ENCODE measurements around the gene PRMT1. TPM values are rescaled to one million over a fixed set of nuclear protein-coding genes. Genes with fewer than 3 reads are reported as not detected.
"Not testable (repeated sequence)": the region's sequence is repeated elsewhere in the genome, so short reads cannot be mapped to it uniquely, and the experiment has no call there.

The PRMT1 gene
- total RNA-seq, 4 donors from 2014 or later, result 102 to 191 (median 144) TPM

DNA sequence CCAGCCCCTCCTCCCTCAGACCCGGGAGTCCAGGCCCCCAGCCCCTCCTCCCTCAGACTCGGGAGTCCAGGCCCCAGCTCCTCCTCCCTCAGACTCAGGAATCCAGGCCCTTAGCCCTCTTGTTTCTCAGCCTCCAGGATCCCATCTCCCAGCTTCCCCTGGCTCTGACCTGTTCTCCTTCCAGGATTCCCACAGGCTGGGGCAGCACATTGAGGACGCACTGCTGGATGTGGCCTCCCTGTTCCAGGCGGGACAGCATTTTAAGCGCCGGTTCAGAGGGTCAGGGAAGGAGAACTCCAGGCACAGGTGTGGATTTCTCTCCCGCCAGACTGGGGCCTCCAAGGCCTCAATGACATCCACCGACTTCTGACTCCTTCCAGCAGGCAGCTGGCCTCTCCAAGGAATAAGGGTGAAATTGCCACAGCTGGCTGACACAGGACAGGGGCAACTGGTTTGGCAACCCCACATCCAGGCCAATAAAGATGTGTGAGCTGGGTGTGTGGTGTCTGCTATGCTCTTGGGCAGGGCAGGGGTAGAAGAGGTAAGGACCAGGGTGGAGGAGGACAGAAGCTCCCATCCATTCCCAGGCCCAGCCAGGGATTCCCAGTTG, 36.3 kb downstream of the PRMT1 start:
- no peaks in the 10 kb centered on the region for H3K36me3 ChIP-seq
- no peak overlapping the region for H3K27ac ChIP-seq (replicated peaks in 1 of 4)
- TF ChIP-seq, protein P1, sequence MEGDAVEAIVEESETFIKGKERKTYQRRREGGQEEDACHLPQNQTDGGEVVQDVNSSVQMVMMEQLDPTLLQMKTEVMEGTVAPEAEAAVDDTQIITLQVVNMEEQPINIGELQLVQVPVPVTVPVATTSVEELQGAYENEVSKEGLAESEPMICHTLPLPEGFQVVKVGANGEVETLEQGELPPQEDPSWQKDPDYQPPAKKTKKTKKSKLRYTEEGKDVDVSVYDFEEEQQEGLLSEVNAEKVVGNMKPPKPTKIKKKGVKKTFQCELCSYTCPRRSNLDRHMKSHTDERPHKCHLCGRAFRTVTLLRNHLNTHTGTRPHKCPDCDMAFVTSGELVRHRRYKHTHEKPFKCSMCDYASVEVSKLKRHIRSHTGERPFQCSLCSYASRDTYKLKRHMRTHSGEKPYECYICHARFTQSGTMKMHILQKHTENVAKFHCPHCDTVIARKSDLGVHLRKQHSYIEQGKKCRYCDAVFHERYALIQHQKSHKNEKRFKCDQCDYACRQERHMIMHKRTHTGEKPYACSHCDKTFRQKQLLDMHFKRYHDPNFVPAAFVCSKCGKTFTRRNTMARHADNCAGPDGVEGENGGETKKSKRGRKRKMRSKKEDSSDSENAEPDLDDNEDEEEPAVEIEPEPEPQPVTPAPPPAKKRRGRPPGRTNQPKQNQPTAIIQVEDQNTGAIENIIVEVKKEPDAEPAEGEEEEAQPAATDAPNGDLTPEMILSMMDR (IDR thresholded peaks at IDR 0.05), result no peak
- TF ChIP-seq POLR2A (IDR thresholded peaks at IDR 0.05; ENCODE audit: low read depth), result no peak
- TF ChIP-seq POLR2AphosphoS5 (IDR thresholded peaks at IDR 0.05), result no peak
- TF ChIP-seq EP300 (IDR thresholded peaks at IDR 0.05), result no peak
- H3K4me1 ChIP-seq, result peaks cover 0 to 11% (median 0%) of the 10 kb centered on the region in 4 donors
- 74% methylated on average over 6 of the region's 8 CpGs for WGBS
- no peak overlapping the region for H3K4me3 ChIP-seq
- intact Hi-C loops (cut with DNase I), result no loop called here
- H3K9me3 ChIP-seq, result no peaks in the 10 kb centered on the region
- no peaks in the 10 kb centered on the region for H3K27me3 ChIP-seq
- DNase-seq (ENCODE audit: extremely low spot score), result no peak

DNA sequence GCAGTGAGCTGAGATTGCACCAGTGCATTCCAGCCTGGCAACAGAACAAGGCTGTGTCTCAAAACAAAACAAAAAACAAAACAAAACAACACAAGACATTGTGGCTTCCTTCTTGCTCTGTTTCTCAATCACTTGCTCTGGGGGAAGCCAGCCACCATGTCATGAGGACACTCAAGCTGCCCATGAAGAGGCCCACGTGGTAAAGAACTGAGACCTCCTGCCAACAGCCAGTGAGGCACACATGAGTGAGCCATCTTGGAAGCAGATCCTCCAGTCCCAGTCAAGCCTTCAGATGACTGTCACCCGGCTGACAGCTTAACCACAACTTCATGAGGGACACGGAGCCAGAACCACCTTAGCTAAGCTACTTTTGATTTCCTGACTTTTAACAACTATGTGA, 39.1 kb downstream of the PRMT1 start:
- 85% methylated on average over 3 of the region's 3 CpGs for WGBS

DNA sequence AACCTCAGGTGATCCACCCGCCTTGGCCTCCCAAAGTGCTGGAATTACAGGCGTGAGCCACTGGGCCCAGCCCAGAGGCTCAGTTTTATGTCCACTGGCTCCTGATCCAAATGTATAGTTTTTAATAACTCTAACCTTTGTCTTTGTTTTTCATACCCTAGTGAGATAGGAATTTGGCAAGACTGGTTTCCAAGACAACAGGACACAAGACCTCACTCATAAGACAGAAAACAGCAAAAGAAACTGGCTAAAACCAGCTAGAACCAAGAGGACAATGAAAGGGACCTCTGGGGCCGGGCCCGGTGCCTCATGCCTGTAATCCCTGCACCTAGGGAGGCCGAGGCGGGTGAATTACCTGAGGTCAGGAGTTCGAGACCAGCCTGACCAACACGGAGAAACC, 41.4 kb downstream of the PRMT1 start:
- intact Hi-C loops (cut with DNase I), result no loop called here
- Histone ChIP-seq H3K36me3 (no peaks in the 10 kb centered on the region), H3K4me1 (peaks cover 0 to 11% (median 0%) of the 10 kb centered on the region in 4 donors), H3K27ac (replicated peaks in 1 of 4) (no peak overlapping the region), H3K9me3 (no peaks in the 10 kb centered on the region), H3K4me3 (no peak overlapping the region), H3K27me3 (peaks cover 0 to 4% (median 0%) of the 10 kb centered on the region in 4 donors)
- WGBS, result 87% methylated on average over 8 of the region's 8 CpGs
- no peak for TF ChIP-seq EP300 (IDR thresholded peaks at IDR 0.05)
- TF ChIP-seq, protein P1 (IDR thresholded peaks at IDR 0.05), result no peak
- no peak for DNase-seq (ENCODE audit: extremely low spot score)

More for the DNA sequence above, 39.1 kb downstream of the PRMT1 start:
- Histone ChIP-seq H3K4me1 (peaks cover 0 to 11% (median 0%) of the 10 kb centered on the region in 4 donors), H3K27ac (replicated peaks in 1 of 4) (no peak overlapping the region), H3K9me3 (no peaks in the 10 kb centered on the region), H3K27me3 (no peaks in the 10 kb centered on the region), H3K36me3 (no peaks in the 10 kb centered on the region), H3K4me3 (no peak overlapping the region)
- no peak for DNase-seq (ENCODE audit: extremely low spot score)
- intact Hi-C loops (cut with DNase I), result no loop called here
- no peak for TF ChIP-seq POLR2AphosphoS5 (IDR thresholded peaks at IDR 0.05)
- TF ChIP-seq, protein P1 (IDR thresholded peaks at IDR 0.05), result no peak
- no peak for TF ChIP-seq EP300 (IDR thresholded peaks at IDR 0.05)
- TF ChIP-seq POLR2A (IDR thresholded peaks at IDR 0.05; ENCODE audit: low read depth), result no peak

DNA sequence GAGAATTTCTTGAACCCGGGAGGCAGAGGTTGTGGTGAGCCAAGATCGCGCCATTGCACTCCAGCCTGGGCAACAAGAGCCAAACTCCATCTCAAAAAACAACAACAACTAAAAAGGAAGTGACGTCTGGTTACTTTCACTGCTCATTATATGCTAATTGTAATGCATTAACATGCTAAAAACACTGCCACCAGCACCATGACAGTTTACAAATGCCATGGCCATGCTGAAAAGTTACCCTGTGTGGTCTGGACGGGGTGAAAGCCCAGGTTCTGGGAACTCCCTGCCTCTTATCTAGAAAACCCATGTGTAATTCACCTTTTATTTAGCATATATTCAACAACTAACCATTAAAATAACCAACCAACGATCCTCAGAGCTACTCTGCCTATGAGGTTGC, 41.9 kb downstream of the PRMT1 start:
- Histone ChIP-seq H3K27me3 (peaks cover 0 to 4% (median 0%) of the 10 kb centered on the region in 4 donors), H3K4me3 (no peak overlapping the region), H3K4me1 (peaks cover 0 to 11% (median 0%) of the 10 kb centered on the region in 4 donors), H3K9me3 (no peaks in the 10 kb centered on the region), H3K36me3 (no peaks in the 10 kb centered on the region), H3K27ac (replicated peaks in 1 of 4) (no peak overlapping the region)
- TF ChIP-seq EP300 (IDR thresholded peaks at IDR 0.05) (no peak), POLR2AphosphoS5 (IDR thresholded peaks at IDR 0.05) (no peak), POLR2A (IDR thresholded peaks at IDR 0.05; ENCODE audit: low read depth) (no peak)
- TF ChIP-seq, protein P1 (IDR thresholded peaks at IDR 0.05), result no peak
- 80% methylated on average over 6 of the region's 6 CpGs for WGBS
- intact Hi-C loops (cut with DNase I), result no loop called here
- DNase-seq (ENCODE audit: extremely low spot score), result no peak

DNA sequence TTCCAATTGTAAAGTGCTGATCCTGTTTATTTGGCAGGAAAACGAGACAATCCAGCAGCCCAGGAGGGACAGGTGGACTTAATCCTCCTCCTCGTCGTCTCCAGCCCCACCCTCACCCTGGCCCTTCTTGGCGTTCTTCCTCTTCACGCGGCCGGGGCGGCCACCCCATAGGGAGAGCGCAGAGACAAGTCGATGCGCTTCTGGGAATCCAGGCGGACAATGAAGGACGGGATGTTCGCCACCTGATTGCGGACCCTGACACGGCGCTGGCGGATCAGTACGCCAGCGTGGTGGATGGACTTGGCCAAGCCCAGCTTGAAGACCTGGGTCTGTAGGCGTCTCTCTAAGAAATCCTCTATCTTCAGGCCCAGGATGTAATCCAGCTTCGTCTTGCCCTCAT, 42.3 kb downstream of the PRMT1 start:
- H3K4me3 ChIP-seq; H3K27ac ChIP-seq (replicated peaks in 1 of 4); DNase-seq (ENCODE audit: extremely low spot score); H3K36me3 ChIP-seq; intact Hi-C loops (cut with DNase I); H3K27me3 ChIP-seq; H3K9me3 ChIP-seq: not testable (repeated sequence)
- 81% methylated on average over 22 of the region's 22 CpGs for WGBS
- H3K4me1 ChIP-seq, result peaks cover 0 to 11% (median 0%) of the 10 kb centered on the region in 4 donors

Data from esophagus muscularis mucosa (tissue), 4 donors.